GM08714 (cell line): ENCODE measurements around the gene INS.

ENCODE experiments used
- H3K4me3 ChIP-seq: fragments of 200-500 bp; sonication (Bioruptor generic); 2 replicates; pipeline ENCODE4 v1.5.1; 2014; ENCODE audit warnings: mild to moderate bottlenecking, low read length, inconsistent platforms
- ZNF274 ChIP-seq: IDR thresholded peaks from 2 replicates; pipeline ENCODE4 v1.6.1; 2012; ENCODE audit warnings: mild to moderate bottlenecking, low read depth, low read length

Gene INS

DNA sequence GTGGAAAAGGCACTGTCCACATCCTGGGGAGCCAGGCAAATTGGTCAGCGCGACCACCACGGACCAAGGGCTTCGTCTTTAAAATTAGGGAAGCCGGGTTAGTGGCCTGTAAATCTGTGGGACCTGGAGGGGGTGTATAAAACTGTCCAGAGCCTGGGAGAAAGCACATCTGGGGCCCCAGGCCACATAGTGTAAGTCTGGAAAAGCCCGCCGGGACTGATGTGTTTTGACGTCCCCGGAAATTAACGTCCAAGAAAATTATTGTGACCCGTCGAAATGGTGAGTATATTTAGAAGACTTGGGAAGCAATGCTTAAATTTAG, 17.6 kb downstream of the INS start:
- no peak for TF ChIP-seq ZNF274
- H3K4me3 ChIP-seq = no peak overlapping the region

- no peak overlapping the region for H3K4me3 ChIP-seq
- TF ChIP-seq ZNF274 = no peak
Measured at GRCh38 chr11:2142762-2143202, 18.2 kb downstream of the INS start.

DNA sequence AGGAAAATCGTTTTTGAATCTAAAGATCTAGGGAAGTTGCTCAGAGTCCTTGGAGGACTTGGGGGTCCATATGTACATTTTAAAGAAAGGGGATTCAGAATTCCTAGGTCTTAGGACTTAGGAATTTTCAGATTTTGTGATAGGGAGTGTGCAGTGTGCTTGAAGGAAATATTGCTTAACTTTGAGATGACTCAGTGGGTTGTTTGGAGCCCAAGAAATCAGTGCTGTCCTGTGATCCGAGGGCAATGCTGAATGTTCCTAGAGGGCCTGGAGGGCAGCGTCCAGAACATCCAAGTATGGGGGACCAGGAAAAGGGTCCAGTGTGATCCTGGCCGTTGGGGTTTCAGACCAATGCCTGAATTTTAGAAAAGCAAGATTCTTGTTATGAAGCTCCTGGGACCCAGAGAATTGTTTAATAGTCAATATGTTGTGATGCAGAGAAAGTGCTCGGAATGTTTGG, 18.7 kb downstream of the INS start:
- no peak overlapping the region for H3K4me3 ChIP-seq
- no peak for TF ChIP-seq ZNF274

GRCh38 chr11:2140411-2141400, 20.3 kb downstream of the INS start:
- H3K4me3 ChIP-seq = no peak overlapping the region
- no peak for TF ChIP-seq ZNF274

- no peak overlapping the region for H3K4me3 ChIP-seq
- no peak for TF ChIP-seq ZNF274
Measured at GRCh38 chr11:2139621-2140337, 21.2 kb downstream of the INS start.

- TF ChIP-seq ZNF274 = no peak
- H3K4me3 ChIP-seq = no peak within 1 kb of the TSS
Measured at GRCh38 chr11:2139123-2139521, 21.9 kb downstream of the INS start, which contains the start of gene IGF2. Gene IGF2, minus strand, starts transcription at chr11:2139389. Its CDS starts 3,866 bp downstream, at chr11:2135523.

- H3K4me3 ChIP-seq = no peak overlapping the region
- no peak for TF ChIP-seq ZNF274
Measured at GRCh38 chr11:2138431-2139122, 22.4 kb downstream of the INS start.

GRCh38 chr11:2138068-2138430, 23.0 kb downstream of the INS start:
- H3K4me3 ChIP-seq = no peak overlapping the region
- no peak for TF ChIP-seq ZNF274

- H3K4me3 ChIP-seq = no peak overlapping the region
- TF ChIP-seq ZNF274 = no peak
Measured at GRCh38 chr11:2137202-2138067, 23.6 kb downstream of the INS start.

GRCh38 chr11:2136952-2137201, 24.1 kb downstream of the INS start:
- H3K4me3 ChIP-seq = no peak overlapping the region
- TF ChIP-seq ZNF274 = no peak

- H3K4me3 ChIP-seq = no peak overlapping the region
Measured at GRCh38 chr11:2136209-2136951, 24.6 kb downstream of the INS start.

GRCh38 chr11:2135648-2136201, 25.3 kb downstream of the INS start:
- H3K4me3 ChIP-seq = no peak overlapping the region
- no peak for TF ChIP-seq ZNF274

More at GRCh38 chr11:2136209-2136951, 24.6 kb downstream of the INS start:
- no peak for TF ChIP-seq ZNF274
